Choroid plexus epithelial cell (primary cell): ENCODE measurements around the gene FAM110A.
"Not testable (repeated sequence)": the region's sequence is repeated elsewhere in the genome, so short reads cannot be mapped to it uniquely, and the experiment has no call there.

ENCODE experiments used
- DNase-seq: peaks from one replicate; pipeline ENCODE4 v3.0.0-alpha.2; 2010; ENCODE audit warnings: low read depth
- H3K4me3 ChIP-seq: 2 replicates; pipeline ENCODE4 v1.5.1; 2011; ENCODE audit warnings: low read depth, mild to moderate bottlenecking, control low read depth, low read length, moderate library complexity
- TF ChIP-seq, protein P1 (sequence below): conservative IDR thresholded peaks from 2 replicates; pipeline ENCODE4 v1.5.1; 2011; ENCODE audit warnings: low read depth, mild to moderate bottlenecking, control low read depth, inconsistent platforms, low read length, moderate library complexity

The FAM110A gene

GRCh38 chr20:843912-844311, 10.4 kb downstream of the FAM110A start:
- no peak for DNase-seq
- no peak overlapping the region for H3K4me3 ChIP-seq
- TF ChIP-seq, protein P1, sequence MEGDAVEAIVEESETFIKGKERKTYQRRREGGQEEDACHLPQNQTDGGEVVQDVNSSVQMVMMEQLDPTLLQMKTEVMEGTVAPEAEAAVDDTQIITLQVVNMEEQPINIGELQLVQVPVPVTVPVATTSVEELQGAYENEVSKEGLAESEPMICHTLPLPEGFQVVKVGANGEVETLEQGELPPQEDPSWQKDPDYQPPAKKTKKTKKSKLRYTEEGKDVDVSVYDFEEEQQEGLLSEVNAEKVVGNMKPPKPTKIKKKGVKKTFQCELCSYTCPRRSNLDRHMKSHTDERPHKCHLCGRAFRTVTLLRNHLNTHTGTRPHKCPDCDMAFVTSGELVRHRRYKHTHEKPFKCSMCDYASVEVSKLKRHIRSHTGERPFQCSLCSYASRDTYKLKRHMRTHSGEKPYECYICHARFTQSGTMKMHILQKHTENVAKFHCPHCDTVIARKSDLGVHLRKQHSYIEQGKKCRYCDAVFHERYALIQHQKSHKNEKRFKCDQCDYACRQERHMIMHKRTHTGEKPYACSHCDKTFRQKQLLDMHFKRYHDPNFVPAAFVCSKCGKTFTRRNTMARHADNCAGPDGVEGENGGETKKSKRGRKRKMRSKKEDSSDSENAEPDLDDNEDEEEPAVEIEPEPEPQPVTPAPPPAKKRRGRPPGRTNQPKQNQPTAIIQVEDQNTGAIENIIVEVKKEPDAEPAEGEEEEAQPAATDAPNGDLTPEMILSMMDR, result no peak

GRCh38 chr20:844473-845225, 11.1 kb downstream of the FAM110A start:
- H3K4me3 ChIP-seq, result peak overlapping the region; percentile 54
- TF ChIP-seq, protein P1, result no peak

DNA sequence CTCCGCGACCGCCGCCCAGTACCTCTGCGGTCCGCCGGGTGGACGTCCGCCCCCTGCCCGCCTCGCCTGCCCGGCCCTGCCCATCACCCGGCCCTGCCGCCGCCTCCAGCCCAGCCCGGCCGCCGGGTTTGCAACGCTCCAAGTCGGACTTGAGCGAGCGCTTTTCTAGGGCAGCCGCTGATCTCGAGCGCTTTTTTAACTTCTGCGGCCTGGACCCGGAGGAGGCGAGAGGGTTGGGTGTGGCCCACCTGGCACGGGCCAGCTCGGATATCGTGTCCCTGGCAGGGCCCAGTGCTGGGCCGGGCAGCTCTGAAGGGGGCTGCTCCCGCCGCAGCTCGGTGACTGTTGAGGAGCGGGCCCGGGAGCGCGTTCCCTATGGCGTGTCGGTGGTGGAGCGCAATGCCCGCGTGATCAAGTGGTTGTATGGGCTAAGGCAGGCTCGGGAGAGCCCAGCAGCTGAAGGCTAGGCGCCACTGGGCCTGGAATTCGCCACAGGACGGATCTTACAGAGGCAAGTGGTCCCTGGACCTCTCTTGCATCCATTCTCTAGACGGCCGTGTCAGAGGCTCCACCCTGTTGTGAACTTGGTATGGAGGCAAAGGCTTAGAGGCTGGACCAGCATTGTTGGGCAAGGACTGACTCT, 11.8 kb downstream of the FAM110A start:
- TF ChIP-seq, protein P1, result no peak
- no peak for DNase-seq
- no peak overlapping the region for H3K4me3 ChIP-seq

More at GRCh38 chr20:844473-845225, 11.1 kb downstream of the FAM110A start:
- peak; percentile 96 for DNase-seq

GRCh38 chr20:845941-846893, 12.7 kb downstream of the FAM110A start:
- no peak overlapping the region for H3K4me3 ChIP-seq
- no peak for DNase-seq
- TF ChIP-seq, protein P1, result no peak

- H3K4me3 ChIP-seq, result no peak overlapping the region
- no peak for DNase-seq
- TF ChIP-seq, protein P1, result no peak
Measured at GRCh38 chr20:846894-847278, 13.4 kb downstream of the FAM110A start.

- TF ChIP-seq, protein P1, result no peak
- no peak overlapping the region for H3K4me3 ChIP-seq
Measured at GRCh38 chr20:848193-848592, 14.7 kb downstream of the FAM110A start.

DNA sequence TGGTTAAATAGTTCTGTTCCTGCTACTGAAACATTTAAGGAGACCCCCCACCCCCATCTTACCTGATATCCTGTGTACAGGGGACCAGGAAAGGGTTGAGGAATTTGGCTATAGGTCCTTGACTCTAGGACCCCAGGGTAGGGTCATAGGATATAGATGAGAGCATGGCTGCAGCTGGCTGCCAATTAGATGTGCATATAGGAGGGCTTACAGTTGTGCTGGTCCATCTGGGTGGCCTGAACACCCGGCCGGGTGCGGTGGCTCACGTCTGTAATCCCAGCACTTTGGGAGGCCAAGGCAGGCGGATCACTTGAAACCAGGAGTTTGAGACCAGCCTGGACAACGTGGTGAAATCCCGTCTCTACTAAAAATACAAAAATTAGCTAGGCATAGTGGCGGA, 15.2 kb downstream of the FAM110A start:
- DNase-seq, H3K4me3 ChIP-seq: not testable (repeated sequence)

More at GRCh38 chr20:848193-848592, 14.7 kb downstream of the FAM110A start:
- no peak for DNase-seq
